ENCODE results near the gene EXOC3L4. TPM values are rescaled to one million over a fixed set of nuclear protein-coding genes. Genes with fewer than 3 reads are reported as not detected.

EXOC3L4 gene
- total and polyA plus RNA-seq, 8 donors: 0.63 to 8.9 (median 1.3) TPM

DNA sequence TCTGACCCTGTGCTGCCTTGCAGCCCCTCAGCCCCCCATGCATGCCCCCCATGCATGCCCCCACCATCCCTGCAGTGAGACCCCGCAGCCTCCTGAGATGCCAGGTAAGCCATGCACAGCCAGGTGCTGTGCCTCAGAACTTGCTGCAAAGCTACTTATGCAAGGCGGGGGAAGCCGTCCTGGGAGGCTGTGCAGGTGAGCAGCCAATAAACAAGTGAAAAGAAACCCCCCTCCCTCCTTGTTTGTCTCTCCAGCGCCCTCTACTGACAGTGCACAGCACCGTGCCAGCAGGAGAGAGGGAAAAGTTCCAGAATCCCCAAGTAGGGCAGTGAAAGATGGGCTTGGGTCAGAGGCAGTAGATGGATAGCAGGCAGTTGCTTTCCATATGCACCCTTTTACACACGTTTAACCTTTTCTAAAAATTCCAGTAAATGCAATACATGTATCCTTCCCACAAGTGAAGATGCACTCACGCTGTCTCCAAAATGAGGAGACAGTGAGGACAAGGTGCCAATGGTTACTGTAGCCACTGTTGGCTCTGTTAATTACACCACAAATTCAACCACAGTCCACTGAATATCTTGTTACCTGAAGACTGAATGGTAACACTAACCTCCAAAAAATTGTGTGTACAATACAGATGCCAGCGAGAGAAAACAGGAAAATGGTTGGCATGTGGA lies 46.7 kb downstream of the EXOC3L4 start:
- TF ChIP-seq, protein P1, sequence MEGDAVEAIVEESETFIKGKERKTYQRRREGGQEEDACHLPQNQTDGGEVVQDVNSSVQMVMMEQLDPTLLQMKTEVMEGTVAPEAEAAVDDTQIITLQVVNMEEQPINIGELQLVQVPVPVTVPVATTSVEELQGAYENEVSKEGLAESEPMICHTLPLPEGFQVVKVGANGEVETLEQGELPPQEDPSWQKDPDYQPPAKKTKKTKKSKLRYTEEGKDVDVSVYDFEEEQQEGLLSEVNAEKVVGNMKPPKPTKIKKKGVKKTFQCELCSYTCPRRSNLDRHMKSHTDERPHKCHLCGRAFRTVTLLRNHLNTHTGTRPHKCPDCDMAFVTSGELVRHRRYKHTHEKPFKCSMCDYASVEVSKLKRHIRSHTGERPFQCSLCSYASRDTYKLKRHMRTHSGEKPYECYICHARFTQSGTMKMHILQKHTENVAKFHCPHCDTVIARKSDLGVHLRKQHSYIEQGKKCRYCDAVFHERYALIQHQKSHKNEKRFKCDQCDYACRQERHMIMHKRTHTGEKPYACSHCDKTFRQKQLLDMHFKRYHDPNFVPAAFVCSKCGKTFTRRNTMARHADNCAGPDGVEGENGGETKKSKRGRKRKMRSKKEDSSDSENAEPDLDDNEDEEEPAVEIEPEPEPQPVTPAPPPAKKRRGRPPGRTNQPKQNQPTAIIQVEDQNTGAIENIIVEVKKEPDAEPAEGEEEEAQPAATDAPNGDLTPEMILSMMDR (IDR thresholded peaks at IDR 0.05): peak; percentile 37 to 60 (median 51)
- Histone ChIP-seq H3K27me3 (no peaks in the 10 kb centered on the region), H3K4me3 (no peak overlapping the region), H3K4me1 (no peaks in the 10 kb centered on the region), H3K27ac (no peak overlapping the region), H3K36me3 (no peaks in the 10 kb centered on the region), H3K9me3 (no peaks in the 10 kb centered on the region)
- WGBS, 2 donors: 24 to 30% methylated on average over 7 to 8 of the region's 8 CpGs
- FAIRE-seq (no peak), DNase-seq (peak; percentile 37 to 71 (median 56)), ATAC-seq (peak; percentile 48 to 86 (median 66))
- intact Hi-C loops (cut with DNase I): no loop called here

DNA sequence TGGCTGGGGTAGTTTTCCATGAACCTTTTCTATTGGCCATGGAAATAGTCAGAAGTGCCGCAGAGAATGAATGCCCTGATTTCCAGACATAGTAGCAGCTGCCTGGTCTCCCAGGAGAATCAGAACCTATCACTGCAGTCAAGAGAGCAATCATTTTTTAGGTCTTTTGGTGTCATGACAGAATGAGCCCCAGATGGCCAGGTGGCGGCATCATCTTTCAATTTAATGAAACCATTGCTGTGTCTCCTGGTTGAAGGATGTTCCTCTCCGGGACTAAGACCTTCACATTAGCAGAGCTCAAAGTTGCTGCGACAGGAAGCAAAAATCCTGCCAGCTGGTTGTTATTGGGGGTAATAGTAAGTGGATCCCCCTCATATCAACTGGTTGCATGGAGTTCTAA lies 47.5 kb downstream of the EXOC3L4 start:
- Histone ChIP-seq H3K4me3 (no peak overlapping the region), H3K27me3 (no peaks in the 10 kb centered on the region), H3K9me3 (no peaks in the 10 kb centered on the region), H3K27ac (no peak overlapping the region), H3K36me3 (no peaks in the 10 kb centered on the region), H3K4me1 (no peaks in the 10 kb centered on the region)
- DNase-seq (no peak), ATAC-seq (no peak), FAIRE-seq (no peak)
- WGBS, 2 donors: 51 to 52% methylated on average over 4 of the region's 4 CpGs
- intact Hi-C loops (cut with DNase I): no loop called here
- TF ChIP-seq, protein P1 (IDR thresholded peaks at IDR 0.05): no peak

DNA sequence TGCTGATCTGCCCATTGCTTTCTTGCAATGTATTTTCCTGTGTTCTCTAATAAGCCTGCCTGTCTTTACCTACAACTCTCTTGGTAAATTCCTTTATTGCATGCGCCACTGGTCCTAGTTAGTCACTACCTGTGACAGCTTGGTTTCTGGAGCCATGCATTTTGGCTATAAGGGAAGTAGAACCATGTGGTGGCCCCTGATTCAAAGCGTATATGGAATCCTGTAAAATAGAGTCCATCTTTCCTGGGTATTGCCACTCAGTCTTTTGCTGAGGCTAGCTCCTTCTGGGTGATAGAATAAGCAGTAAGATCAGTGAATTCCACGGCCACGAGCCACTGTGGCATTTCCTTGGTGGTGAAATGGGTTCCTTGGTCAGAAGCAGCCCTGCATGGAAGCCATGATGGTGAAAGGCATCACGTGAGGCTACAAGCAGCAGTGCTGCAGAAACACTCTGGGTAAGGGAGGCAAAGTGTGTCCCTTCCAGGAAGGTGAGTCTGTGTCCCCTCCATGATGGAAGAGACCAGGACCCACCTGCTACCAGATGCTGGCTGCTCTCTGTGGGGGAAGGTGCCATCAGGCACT lies 48.3 kb downstream of the EXOC3L4 start:
- no peaks in the 10 kb centered on the region for H3K4me1 ChIP-seq
- 42 to 57% methylated on average over 5 of the region's 5 CpGs for WGBS, 2 donors
- DNase-seq: no peak
- no peak overlapping the region for H3K27ac ChIP-seq
- H3K9me3 ChIP-seq: no peaks in the 10 kb centered on the region
- no peak for FAIRE-seq
- no peak for ATAC-seq
- TF ChIP-seq, protein P1 (IDR thresholded peaks at IDR 0.05): no peak
- H3K36me3 ChIP-seq: no peaks in the 10 kb centered on the region
- intact Hi-C loops (cut with DNase I): no loop called here
- H3K27me3 ChIP-seq: no peaks in the 10 kb centered on the region
- H3K4me3 ChIP-seq: no peak overlapping the region

DNA sequence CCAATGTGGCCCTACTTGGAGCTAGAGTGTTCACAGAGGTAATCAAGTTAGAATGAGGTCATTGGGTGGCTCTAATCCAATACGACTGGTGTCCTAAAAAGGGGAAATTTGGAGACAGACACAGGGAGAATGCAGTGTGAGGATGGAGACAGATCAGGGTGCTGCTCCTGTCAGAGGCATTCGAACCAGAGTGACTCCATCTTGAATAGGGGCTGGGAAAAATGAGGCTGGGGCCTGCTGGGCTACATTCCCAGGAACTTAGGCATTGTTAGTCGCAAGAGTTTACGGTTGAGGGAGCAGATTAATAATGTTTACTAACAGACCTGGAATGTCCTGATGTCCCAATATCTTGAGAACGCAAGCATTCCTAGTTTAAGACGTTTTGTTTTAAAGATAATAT lies 49.0 kb downstream of the EXOC3L4 start:
- FAIRE-seq (no peak), ATAC-seq (no peak), DNase-seq (no peak)
- no peaks in the 10 kb centered on the region for H3K4me1 ChIP-seq
- no peaks in the 10 kb centered on the region for H3K36me3 ChIP-seq
- H3K9me3 ChIP-seq: no peaks in the 10 kb centered on the region
- TF ChIP-seq, protein P1 (IDR thresholded peaks at IDR 0.05): no peak
- intact Hi-C loops (cut with DNase I): no loop called here
- H3K27ac ChIP-seq: no peak overlapping the region
- no peaks in the 10 kb centered on the region for H3K27me3 ChIP-seq
- 37 to 52% methylated on average over 6 of the region's 6 CpGs for WGBS, 2 donors
- H3K4me3 ChIP-seq: no peak overlapping the region

DNA sequence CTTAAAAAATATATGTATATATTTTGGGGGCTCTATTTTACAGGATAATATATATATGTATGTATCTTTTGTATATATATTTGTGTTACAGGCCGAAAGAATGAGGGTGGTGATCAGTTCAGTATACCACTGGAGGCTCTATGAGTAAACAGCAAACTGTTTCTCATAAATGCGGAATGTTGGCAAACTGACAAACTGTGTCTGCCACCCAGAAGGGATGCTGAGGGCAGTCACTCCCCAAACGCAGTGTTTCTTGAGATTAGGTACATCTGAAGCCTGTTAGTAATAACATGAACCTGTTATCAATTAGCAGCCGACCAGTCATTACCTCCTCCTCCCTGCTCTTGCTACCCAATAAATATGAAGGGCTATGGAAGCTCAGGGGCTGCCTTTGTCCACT lies 49.6 kb downstream of the EXOC3L4 start:
- 49 to 59% methylated on average over 4 of the region's 4 CpGs for WGBS, 2 donors
- no peaks in the 10 kb centered on the region for H3K27me3 ChIP-seq
- ATAC-seq (no peak), FAIRE-seq (no peak), DNase-seq (no peak)
- no peak overlapping the region for H3K27ac ChIP-seq
- H3K9me3 ChIP-seq: no peaks in the 10 kb centered on the region
- no peak overlapping the region for H3K4me3 ChIP-seq
- TF ChIP-seq, protein P1 (IDR thresholded peaks at IDR 0.05): no peak
- intact Hi-C loops (cut with DNase I): no loop called here
- H3K36me3 ChIP-seq: no peaks in the 10 kb centered on the region
- H3K4me1 ChIP-seq: no peaks in the 10 kb centered on the region

All from pancreas (tissue), 10 donors.